B cell (primary cell): ENCODE measurements around the gene PCBP2.
"Not testable (repeated sequence)": the region's sequence is repeated elsewhere in the genome, so short reads cannot be mapped to it uniquely, and the experiment has no call there.

Experiments
- EZH2 ChIP-seq: IDR thresholded peaks from 2 replicates; pipeline ENCODE4 v1.6.1; 2012; ENCODE audit warnings: borderline replicate concordance, low read depth, mild to moderate bottlenecking, moderate library complexity, low read length; ENCODE audit not compliant: insufficient read depth, poor library complexity, severe bottlenecking
- TF ChIP-seq, protein P1 (sequence below): fragments of 200-600 bp; IDR thresholded peaks from one replicate; pipeline ENCODE4 v1.8.0; 2022; ENCODE audit warnings: antibody characterized with exemption, mild to moderate bottlenecking

GRCh38 chr12:53417291-53417816 is 34.5 kb upstream of the PCBP2 start:
- TF ChIP-seq, protein P1, sequence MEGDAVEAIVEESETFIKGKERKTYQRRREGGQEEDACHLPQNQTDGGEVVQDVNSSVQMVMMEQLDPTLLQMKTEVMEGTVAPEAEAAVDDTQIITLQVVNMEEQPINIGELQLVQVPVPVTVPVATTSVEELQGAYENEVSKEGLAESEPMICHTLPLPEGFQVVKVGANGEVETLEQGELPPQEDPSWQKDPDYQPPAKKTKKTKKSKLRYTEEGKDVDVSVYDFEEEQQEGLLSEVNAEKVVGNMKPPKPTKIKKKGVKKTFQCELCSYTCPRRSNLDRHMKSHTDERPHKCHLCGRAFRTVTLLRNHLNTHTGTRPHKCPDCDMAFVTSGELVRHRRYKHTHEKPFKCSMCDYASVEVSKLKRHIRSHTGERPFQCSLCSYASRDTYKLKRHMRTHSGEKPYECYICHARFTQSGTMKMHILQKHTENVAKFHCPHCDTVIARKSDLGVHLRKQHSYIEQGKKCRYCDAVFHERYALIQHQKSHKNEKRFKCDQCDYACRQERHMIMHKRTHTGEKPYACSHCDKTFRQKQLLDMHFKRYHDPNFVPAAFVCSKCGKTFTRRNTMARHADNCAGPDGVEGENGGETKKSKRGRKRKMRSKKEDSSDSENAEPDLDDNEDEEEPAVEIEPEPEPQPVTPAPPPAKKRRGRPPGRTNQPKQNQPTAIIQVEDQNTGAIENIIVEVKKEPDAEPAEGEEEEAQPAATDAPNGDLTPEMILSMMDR, result not testable (repeated sequence)
- TF ChIP-seq EZH2, result not testable (repeated sequence)
